RWPE1 (cell line): Measurements from ENCODE around the gene SETDB1.
A peak's percentile ranks its signal among the peaks of the same experiment; 100 is the strongest.

Experiments used
- CTCF ChIA-PET: fragments of 350-600 bp; sonication (Branson Sonifier 250); formaldehyde crosslinking; extraction: SDS; loops from one replicate; lab custom pipeline; 2021; lab: Yijun Ruan, JAX
- POLR2A ChIA-PET: fragments of 400-600 bp; formaldehyde crosslinking; extraction: SDS; loops from one replicate; lab custom pipeline; 2020; ENCODE audit warnings: antibody characterized with exemption; ENCODE audit not compliant: low non-redundant PET; lab: Yijun Ruan, JAX
- DNase-seq: peaks from one replicate; pipeline ENCODE4 v3.0.0; 2012; ENCODE audit warnings: low spot score
- H3K27ac ChIP-seq: fragments of 450-650 bp; 2 replicates; pipeline ENCODE4 v1.5.1; 2017
- CTCF ChIP-seq: fragments of 450-650 bp; conservative IDR thresholded peaks from 2 replicates; pipeline ENCODE4 v1.5.1; 2017; ENCODE audit warnings: low read depth, mild to moderate bottlenecking

The SETDB1 gene

GRCh38 chr1:150906813-150907212 lies 19.4 kb upstream of the SETDB1 start:
- ChIA-PET POLR2A (no interaction called here), CTCF (no interaction called here)
- TF ChIP-seq CTCF, result no peak
- no peak for DNase-seq
- no peak overlapping the region for H3K27ac ChIP-seq

GRCh38 chr1:150909585-150910180 lies 16.5 kb upstream of the SETDB1 start:
- ChIA-PET CTCF (interaction anchor here (0.6 to 0.7 kb wide), 2 partner anchors 15 to 225 kb away, joined by 3 read pairs; no protein-coding TSS in a partner anchor), POLR2A (no interaction called here)
- no peak for DNase-seq
- no peak overlapping the region for H3K27ac ChIP-seq
- TF ChIP-seq CTCF, result no peak

- DNase-seq, result no peak
- ChIA-PET CTCF (interaction anchor here (0.6 to 0.9 kb wide), 3 partner anchors 9 to 10 kb away, joined by 3 read pairs; no protein-coding TSS in a partner anchor), POLR2A (no interaction called here)
- H3K27ac ChIP-seq, result no peak overlapping the region
- no peak for TF ChIP-seq CTCF
These were observed 13.5 kb upstream of the SETDB1 start for GRCh38 chr1:150912623-150913022.

GRCh38 chr1:150917387-150917786 lies 8.8 kb upstream of the SETDB1 start:
- no peak for TF ChIP-seq CTCF
- DNase-seq, result no peak
- POLR2A ChIA-PET, result no interaction called here
- no peak overlapping the region for H3K27ac ChIP-seq
- CTCF ChIA-PET, result no interaction called here

GRCh38 chr1:150922519-150922975 lies 3.6 kb upstream of the SETDB1 start:
- DNase-seq, result peak; percentile 86
- TF ChIP-seq CTCF, result peak; percentile 84
- CTCF ChIA-PET, result interaction anchor here (0.6 to 1.6 kb wide), 10 partner anchors 10 to 362 kb away, joined by 3 to 5 read pairs (median 3); no protein-coding TSS in a partner anchor
- POLR2A ChIA-PET, result no interaction called here
- peak overlapping the region; percentile 57 for H3K27ac ChIP-seq

GRCh38 chr1:150925080-150925479 lies 1.1 kb upstream of the SETDB1 start:
- H3K27ac ChIP-seq, result peak overlapping the region; percentile 89
- no peak for DNase-seq
- ChIA-PET CTCF (no interaction called here), POLR2A (interaction anchor here (0.7 kb wide), 1 partner anchor 104 kb away, joined by 18 read pairs; no protein-coding TSS in a partner anchor)
- TF ChIP-seq CTCF, result no peak
